GM12878 (cell line): ENCODE measurements around the gene DNAJC16. TPM values are rescaled to one million over a fixed set of nuclear protein-coding genes. Genes with fewer than 3 reads are reported as not detected.

Experiments used
- ATAC-seq: fragments of 200-7000 bp; cut with Tn5 transposase; 3 replicates; pipeline ENCODE4 v1.9.1; 2020; ENCODE audit warnings: mild to moderate bottlenecking, moderate library complexity
- BruUV-seq: library from RNA; stranded (reverse); fragments of 400-500 nt; replicated peaks from 2 replicates; lab custom pipeline; 2021; lab: Mats Ljungman, UMichigan
- CTCF ChIA-PET: fragments of 300-600 bp; sonication (Branson Sonifier 250); formaldehyde crosslinking; extraction: SDS; loops from one replicate; lab custom pipeline; 2021; ENCODE audit warnings: inconsistent platforms; lab: Yijun Ruan, JAX
- POLR2A ChIA-PET: fragments of 350-600 bp; formaldehyde crosslinking; extraction: SDS; loops from one replicate; lab custom pipeline; 2021; ENCODE audit warnings: inconsistent platforms; lab: Charles Lee
- RAD21 ChIA-PET: fragments of 300-600 bp; sonication (Branson Sonifier 250); formaldehyde crosslinking; loops from one replicate; lab custom pipeline; 2023; ENCODE audit warnings: antibody characterized with exemption; ENCODE audit not compliant: unreplicated experiment; lab: Charles Lee
- SMC1A ChIA-PET: fragments of 300-600 bp; sonication (Branson Sonifier 250); formaldehyde crosslinking; loops from one replicate; lab custom pipeline; 2023; ENCODE audit not compliant: unreplicated experiment, uncharacterized antibody; lab: Charles Lee
- DNase-seq: peaks from one replicate; pipeline ENCODE4 v3.0.0-alpha.2; 2011; ENCODE audit warnings: low read depth, low spot score
- FAIRE-seq: peaks from 3 replicates; lab custom pipeline; 2011; peaks lifted over from hg19 to GRCh38; lab: Jason Lieb, UNC
- H2AFZ ChIP-seq: 2 replicates; pipeline ENCODE4 v1.6.0; 2011; ENCODE audit warnings: low read depth, low read length, control low read depth; ENCODE audit not compliant: control insufficient read depth
- H3K27ac ChIP-seq: 2 replicates; pipeline ENCODE4 v1.5.1; 2011; ENCODE audit warnings: control low read depth; ENCODE audit not compliant: control insufficient read depth, insufficient read depth
- H3K27me3 ChIP-seq, 2 experiments: replicated peaks in 1 of 2; 2 replicates each; pipeline versions ENCODE4 v1.6.0 to v1.6.1; 2011; ENCODE audit warnings: low read length in 1 of 2; ENCODE audit not compliant: control insufficient read depth in 2 of 2, insufficient read depth in 2 of 2
- H3K36me3 ChIP-seq, 2 experiments: 2 replicates each; pipeline ENCODE4 v1.5.1; 2011; ENCODE audit warnings: low read length in 1 of 2; ENCODE audit not compliant: control insufficient read depth in 2 of 2, insufficient read depth in 2 of 2
- H3K4me1 ChIP-seq: 2 replicates; pipeline ENCODE4 v1.6.1; 2011; ENCODE audit warnings: mild to moderate bottlenecking, low read length, moderate library complexity, mixed read lengths; ENCODE audit not compliant: control insufficient read depth, insufficient read depth
- H3K4me2 ChIP-seq: 2 replicates; pipeline ENCODE4 v1.6.0; 2011; ENCODE audit warnings: control low read depth; ENCODE audit not compliant: control insufficient read depth, insufficient read depth
- H3K4me3 ChIP-seq: fragments of 200-600 bp; sonication (generic); 2 replicates; pipeline ENCODE4 v1.5.1; 2016
- H3K79me2 ChIP-seq: 2 replicates; pipeline ENCODE4 v1.6.0; 2011; ENCODE audit warnings: low read length; ENCODE audit not compliant: control insufficient read depth, insufficient read depth
- H3K9ac ChIP-seq: 2 replicates; pipeline ENCODE4 v1.8.0; 2011; ENCODE audit warnings: low read length, control low read depth, mixed read lengths; ENCODE audit not compliant: control insufficient read depth, insufficient read depth
- H3K9me3 ChIP-seq: replicated peaks from 3 replicates; pipeline ENCODE4 v1.5.1; 2011; ENCODE audit warnings: mild to moderate bottlenecking, low read length; ENCODE audit not compliant: control insufficient read depth, insufficient read depth
- H4K20me1 ChIP-seq: 2 replicates; pipeline ENCODE4 v1.6.0; 2011; ENCODE audit not compliant: control insufficient read depth, insufficient read depth
- ATF3 ChIP-seq: IDR thresholded peaks from 2 replicates; pipeline ENCODE4 v1.6.1; 2011; ENCODE audit warnings: low read depth, mild to moderate bottlenecking, low read length, moderate library complexity, borderline replicate concordance; ENCODE audit errors: extremely low read depth
- CBX3 ChIP-seq: fragments of 200-600 bp; sonication (generic); IDR thresholded peaks from 2 replicates; pipeline ENCODE4 v1.6.1; 2016; ENCODE audit warnings: low read depth, borderline replicate concordance
- EED ChIP-seq: sonication (generic); IDR thresholded peaks from 2 replicates; pipeline ENCODE4 v1.6.1; 2016; ENCODE audit warnings: antibody characterized with exemption, low read depth
- EP300 ChIP-seq, 2 experiments: fragments of 150-350 bp in 1 of 2; IDR thresholded peaks; 2 replicates each; pipeline ENCODE4 v1.6.1; 2011 to 2012; ENCODE audit warnings: low read depth in 2 of 2, low read length in 2 of 2, borderline replicate concordance in 1 of 2, improper control_type of control experiment in 1 of 2, inconsistent platforms in 1 of 2; ENCODE audit not compliant: control insufficient read depth in 1 of 2
- MEF2A ChIP-seq: IDR thresholded peaks from 2 replicates; pipeline ENCODE4 v1.6.1; 2011; ENCODE audit warnings: low read depth, mild to moderate bottlenecking, low read length, moderate library complexity; ENCODE audit not compliant: insufficient read depth
- NR2C2 ChIP-seq: IDR thresholded peaks from 2 replicates; pipeline ENCODE4 v1.6.1; 2011; ENCODE audit warnings: borderline replicate concordance, low read depth; ENCODE audit not compliant: control insufficient read depth, insufficient read length
- RFX5 ChIP-seq: IDR thresholded peaks from 2 replicates; pipeline ENCODE4 v1.6.1; 2011; ENCODE audit warnings: low read depth, low read length, improper control_type of control experiment
- SIX5 ChIP-seq: IDR thresholded peaks from 2 replicates; pipeline ENCODE4 v1.6.1; 2011; ENCODE audit warnings: mild to moderate bottlenecking, low read depth, low read length, moderate library complexity; ENCODE audit not compliant: severe bottlenecking
- ZBTB4 ChIP-seq: fragments of 450-650 bp; formaldehyde crosslinking; IDR thresholded peaks from 2 replicates; pipeline ENCODE4 v1.4.0; 2022; ENCODE audit warnings: mild to moderate bottlenecking, moderate library complexity
- ZNF687 ChIP-seq: fragments of 450-650 bp; IDR thresholded peaks from 2 replicates; pipeline ENCODE4 v1.6.1; 2017; ENCODE audit warnings: mild to moderate bottlenecking, moderate library complexity
- ZSCAN29 ChIP-seq: fragments of 450-650 bp; IDR thresholded peaks from 2 replicates; pipeline ENCODE4 v1.6.1; 2017; ENCODE audit warnings: mild to moderate bottlenecking, moderate library complexity
- WGBS: methylation state at CpG from one replicate; pipeline ENCODE4 v1.1.6; 2016; ENCODE audit warnings: low lambda C conversion rate; ENCODE audit not compliant: insufficient replicate concordance, insufficient coverage; ENCODE audit errors: missing lambda C conversion rate; 5-methylcytosine and 5-hydroxymethylcytosine counted together
- in situ Hi-C: fragments of 300-500 bp; cut with MboI; formaldehyde crosslinking; loops from 9 replicates; pipeline ENCODE4 v1.14.3; 2018; ENCODE audit warnings: mixed read lengths
- intact Hi-C: fragments of 100-400 bp; cut with micrococcal nuclease; formaldehyde crosslinking; loops from one replicate; pipeline ENCODE4 v1.14.2; 2022; ENCODE audit not compliant: unreplicated experiment
- polyA plus RNA-seq, 11 experiments: library from polyadenylated mRNA; depleted of rRNA in 4 of 11; unstranded in 6 of 11; stranded (reverse) in 5 of 11; fragments of >200 nt; fragmentation: Nextera tagmentation in 4 of 11; fragmentation: Illumina TruSeq in 1 of 11; extraction: Ambion mirVana in 4 of 11; extraction: Trizol in 1 of 11; gene quantifications; 1 replicate in 1 of 11; 2 replicates in 10 of 11; pipeline versions ENCODE4 v1.2.1 to v1.2.3, GENCODE V29; 2011 to 2016; ENCODE audit warnings: inconsistent platforms in 2 of 11, missing spikeins in 2 of 11, low read depth in 1 of 11
- total RNA-seq, 4 experiments: library from RNA; depleted of rRNA in 3 of 4; stranded (reverse); fragments of >200 nt in 3 of 4; fragmentation: Illumina TruSeq in 1 of 4; extraction: Trizol in 1 of 4; gene quantifications; 2 replicates each; pipeline versions ENCODE4 v1.2.1 to v1.2.3, GENCODE V29; 2013 to 2021

The DNAJC16 gene
- total and polyA plus RNA-seq, 10 of the 15 experiments (the other 5 are each of a cell fraction or from before 2014, with no cell fraction given): 2.4 to 12.7 (median 7.8) TPM

GRCh38 chr1:15595809-15596617 is 69.4 kb downstream of the DNAJC16 start:
- H2AFZ ChIP-seq: no peak overlapping the region
- ChIA-PET RAD21 (interaction anchor here (0.6 to 1.2 kb wide), 6 partner anchors 17 to 145 kb away, joined by 3 to 8 read pairs (median 4); no protein-coding TSS in a partner anchor), CTCF (interaction anchor here (0.7 to 1.6 kb wide), 4 partner anchors 9 to 144 kb away, joined by 3 to 5 read pairs (median 3); no protein-coding TSS in a partner anchor), POLR2A (interaction anchor here (0.6 to 0.9 kb wide), 3 partner anchors 19 to 692 kb away, joined by 3 to 8 read pairs (median 4); no protein-coding TSS in a partner anchor), SMC1A (interaction anchor here (0.6 to 1.3 kb wide), 4 partner anchors 23 to 64 kb away, joined by 3 to 5 read pairs (median 3); no protein-coding TSS in a partner anchor)
- no peak overlapping the region for H3K9ac ChIP-seq
- no peak for DNase-seq
- FAIRE-seq: no peak
- ATAC-seq: peak; percentile 36; the same call in 2 of the 3 replicates
- intact Hi-C loops: loop anchor here (2.0 kb wide), 1 partner anchor 145 kb away; no protein-coding TSS in a partner anchor
- no peaks in the 10 kb centered on the region for H3K79me2 ChIP-seq
- H3K4me2 ChIP-seq: no peak overlapping the region
- H3K9me3 ChIP-seq: no peaks in the 10 kb centered on the region
- no peaks in the 10 kb centered on the region for H3K4me1 ChIP-seq
- in situ Hi-C loops: no loop called here
- no peak overlapping the region for H3K27ac ChIP-seq
- no peak overlapping the region for H3K4me3 ChIP-seq
- BruUV-seq: no TSS peak
- no peaks in the 10 kb centered on the region for H4K20me1 ChIP-seq
- no peaks in the 10 kb centered on the region for H3K27me3 ChIP-seq
- WGBS: 30% methylated on average over 5 of the region's 5 CpGs
- H3K36me3 ChIP-seq: no peaks in the 10 kb centered on the region
- TF ChIP-seq ZSCAN29 (no peak), ZNF687 (no peak), MEF2A (no peak), SIX5 (no peak), EED (no peak), RFX5 (no peak), CBX3 (no peak), ZBTB4 (CRISPR knock-in tag) (no peak), NR2C2 (no peak), EP300 (IDR thresholded peaks at IDR 0.05; ENCODE audit: borderline replicate concordance in 1 of 2, control insufficient read depth in 1 of 2, low read depth in 2 of 2, low read length in 2 of 2) (no peak), ATF3 (no peak)
